ENCODE results near the gene TMEM258.

DNA sequence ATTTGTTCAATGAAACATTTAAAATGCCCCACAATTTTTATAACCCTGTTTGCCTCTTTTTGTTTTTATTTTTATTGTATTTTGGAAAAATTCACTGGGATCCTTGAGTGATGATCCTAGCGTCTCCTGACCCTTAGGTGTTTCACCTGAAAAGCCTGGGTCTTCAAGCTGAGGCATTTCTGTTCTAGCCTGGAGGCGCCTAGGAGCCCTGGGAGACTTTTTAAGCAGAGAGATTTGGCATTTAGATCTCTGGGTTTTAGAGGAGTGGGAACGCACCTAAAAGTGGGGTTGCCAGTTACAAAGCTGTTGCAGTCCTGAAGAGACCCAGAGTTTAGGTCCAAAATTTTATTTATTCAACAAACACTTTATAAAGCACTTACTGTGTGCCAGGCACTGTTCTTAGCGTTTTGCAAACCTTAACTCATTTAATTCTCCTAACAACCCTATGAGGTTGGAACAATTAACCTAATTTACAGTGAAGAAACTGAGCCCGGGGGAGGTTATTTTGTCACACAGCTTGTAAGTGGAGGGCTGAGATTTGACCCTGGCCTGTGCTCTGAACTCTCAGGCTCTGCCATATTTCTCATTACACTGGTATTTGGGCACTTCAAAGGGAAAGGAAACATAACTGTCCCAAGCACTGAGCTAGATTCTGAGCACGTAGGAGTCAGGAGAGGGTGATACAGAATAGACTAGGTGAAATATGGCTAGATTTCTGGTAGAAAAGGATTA is 25.2 kb upstream of the TMEM258 start:
- no peak for TF ChIP-seq EZH2 (IDR thresholded peaks at IDR 0.05; ENCODE audit: borderline replicate concordance, low read depth, low read length, severe bottlenecking)
- TF ChIP-seq, protein P1, sequence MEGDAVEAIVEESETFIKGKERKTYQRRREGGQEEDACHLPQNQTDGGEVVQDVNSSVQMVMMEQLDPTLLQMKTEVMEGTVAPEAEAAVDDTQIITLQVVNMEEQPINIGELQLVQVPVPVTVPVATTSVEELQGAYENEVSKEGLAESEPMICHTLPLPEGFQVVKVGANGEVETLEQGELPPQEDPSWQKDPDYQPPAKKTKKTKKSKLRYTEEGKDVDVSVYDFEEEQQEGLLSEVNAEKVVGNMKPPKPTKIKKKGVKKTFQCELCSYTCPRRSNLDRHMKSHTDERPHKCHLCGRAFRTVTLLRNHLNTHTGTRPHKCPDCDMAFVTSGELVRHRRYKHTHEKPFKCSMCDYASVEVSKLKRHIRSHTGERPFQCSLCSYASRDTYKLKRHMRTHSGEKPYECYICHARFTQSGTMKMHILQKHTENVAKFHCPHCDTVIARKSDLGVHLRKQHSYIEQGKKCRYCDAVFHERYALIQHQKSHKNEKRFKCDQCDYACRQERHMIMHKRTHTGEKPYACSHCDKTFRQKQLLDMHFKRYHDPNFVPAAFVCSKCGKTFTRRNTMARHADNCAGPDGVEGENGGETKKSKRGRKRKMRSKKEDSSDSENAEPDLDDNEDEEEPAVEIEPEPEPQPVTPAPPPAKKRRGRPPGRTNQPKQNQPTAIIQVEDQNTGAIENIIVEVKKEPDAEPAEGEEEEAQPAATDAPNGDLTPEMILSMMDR (IDR thresholded peaks at IDR 0.05; ENCODE audit: extremely low read depth in 1 of 2, insufficient read depth in 1 of 2, low read depth in 1 of 2, low read length in 2 of 2), result no peak
- TF ChIP-seq POLR2AphosphoS5 (IDR thresholded peaks at IDR 0.05; ENCODE audit: insufficient read depth, low read depth, low read length), result no peak
